ENCODE data around the gene HDGFL2. TPM values are rescaled to one million over a fixed set of nuclear protein-coding genes. Genes with fewer than 3 reads are reported as not detected.

The HDGFL2 gene
- total RNA-seq, 1 donor from 2014 or later: 30.3 TPM

- intact Hi-C loops (cut with micrococcal nuclease): no loop called here
- DNase-seq (no peak), ATAC-seq (no peak)
These were observed 21.2 kb downstream of the HDGFL2 start for GRCh38 chr19:4493104-4493928.

GRCh38 chr19:4493929-4494690 lies 22.0 kb downstream of the HDGFL2 start:
- intact Hi-C loops (cut with micrococcal nuclease): no loop called here
- no peak for DNase-seq
- no peak for ATAC-seq

- intact Hi-C loops (cut with micrococcal nuclease): no loop called here
- DNase-seq: no peak
- no peak for ATAC-seq
These were observed 22.6 kb downstream of the HDGFL2 start for GRCh38 chr19:4494691-4495064.

GRCh38 chr19:4495471-4495870 lies 23.4 kb downstream of the HDGFL2 start:
- intact Hi-C loops (cut with micrococcal nuclease): no loop called here

GRCh38 chr19:4496304-4496703 lies 24.2 kb downstream of the HDGFL2 start:
- intact Hi-C loops (cut with micrococcal nuclease): no loop called here
- ATAC-seq: no peak
- no peak for DNase-seq

More at GRCh38 chr19:4495471-4495870, 23.4 kb downstream of the HDGFL2 start:
- no peak for ATAC-seq
- DNase-seq: no peak

- intact Hi-C loops (cut with micrococcal nuclease): no loop called here
- DNase-seq: no peak
- no peak for ATAC-seq
These were observed 25.8 kb downstream of the HDGFL2 start for GRCh38 chr19:4497770-4498389.

GRCh38 chr19:4498694-4499093 lies 26.6 kb downstream of the HDGFL2 start:
- intact Hi-C loops (cut with micrococcal nuclease): no loop called here
- ATAC-seq: no peak
- no peak for DNase-seq

- intact Hi-C loops (cut with micrococcal nuclease): no loop called here
- DNase-seq: no peak
- no peak for ATAC-seq
These were observed 27.2 kb downstream of the HDGFL2 start for GRCh38 chr19:4499318-4499717.

- DNase-seq: no peak
- no peak for ATAC-seq
- intact Hi-C loops (cut with micrococcal nuclease): no loop called here
These were observed 27.8 kb downstream of the HDGFL2 start for GRCh38 chr19:4499855-4500254.

- peak; percentile 3 for ATAC-seq
- DNase-seq: no peak
These were observed 28.9 kb downstream of the HDGFL2 start for GRCh38 chr19:4500841-4501591.

GRCh38 chr19:4501691-4502090 lies 29.6 kb downstream of the HDGFL2 start:
- DNase-seq (no peak), ATAC-seq (peak; percentile 10)
- intact Hi-C loops (cut with micrococcal nuclease): no loop called here

More at GRCh38 chr19:4500841-4501591, 28.9 kb downstream of the HDGFL2 start:
- intact Hi-C loops (cut with micrococcal nuclease): no loop called here

- ATAC-seq: peak; percentile 3
- DNase-seq: no peak
- intact Hi-C loops (cut with micrococcal nuclease): no loop called here
These were observed 30.4 kb downstream of the HDGFL2 start for GRCh38 chr19:4502282-4503131.

GRCh38 chr19:4503132-4503824 lies 31.2 kb downstream of the HDGFL2 start:
- peak; percentile 2 for ATAC-seq

GRCh38 chr19:4503825-4504170 lies 31.7 kb downstream of the HDGFL2 start:
- ATAC-seq (no peak), DNase-seq (no peak)
- intact Hi-C loops (cut with micrococcal nuclease): no loop called here

More at GRCh38 chr19:4503132-4503824, 31.2 kb downstream of the HDGFL2 start:
- intact Hi-C loops (cut with micrococcal nuclease): no loop called here
- no peak for DNase-seq

- no peak for ATAC-seq
- intact Hi-C loops (cut with micrococcal nuclease): no loop called here
- DNase-seq: no peak
These were observed 32.2 kb downstream of the HDGFL2 start for GRCh38 chr19:4504297-4504701.

- ATAC-seq: no peak
- DNase-seq: no peak
- intact Hi-C loops (cut with micrococcal nuclease): no loop called here
These were observed 32.9 kb downstream of the HDGFL2 start for GRCh38 chr19:4504891-4505569.
